HG02885 (cell line): Measurements from ENCODE around the gene GLRX5.
"Not testable (repeated sequence)": the region's sequence is repeated elsewhere in the genome, so short reads cannot be mapped to it uniquely, and the experiment has no call there.

Experiments used
- ATAC-seq: cut with Tn5 transposase; IDR thresholded peaks from one replicate; pipeline ENCODE4 v1.9.1; 2021; ENCODE audit warnings: mild to moderate bottlenecking; ENCODE audit not compliant: unreplicated experiment, poor library complexity

GLRX5 gene

GRCh38 chr14:95498622-95499353 is 36.1 kb upstream of the GLRX5 start:
- ATAC-seq, result no peak

- no peak for ATAC-seq
Measured at GRCh38 chr14:95499354-95499750, 35.5 kb upstream of the GLRX5 start.

- ATAC-seq, result no peak
Measured at GRCh38 chr14:95500201-95500681, 34.6 kb upstream of the GLRX5 start.

GRCh38 chr14:95500772-95501401 is 34.0 kb upstream of the GLRX5 start:
- ATAC-seq, result no peak

GRCh38 chr14:95502381-95502950 is 32.4 kb upstream of the GLRX5 start:
- no peak for ATAC-seq

GRCh38 chr14:95503365-95504134 is 31.3 kb upstream of the GLRX5 start:
- ATAC-seq, result peak; percentile 65

GRCh38 chr14:95504135-95505029 is 30.5 kb upstream of the GLRX5 start:
- ATAC-seq, result peak; percentile 36

GRCh38 chr14:95505030-95505589 is 29.7 kb upstream of the GLRX5 start:
- ATAC-seq, result no peak

GRCh38 chr14:95507174-95507573 is 27.7 kb upstream of the GLRX5 start:
- ATAC-seq, result no peak

- no peak for ATAC-seq
Measured at GRCh38 chr14:95507701-95508103, 27.1 kb upstream of the GLRX5 start.

- ATAC-seq, result no peak
Measured at GRCh38 chr14:95508377-95508776, 26.5 kb upstream of the GLRX5 start.

GRCh38 chr14:95509495-95509894 is 25.4 kb upstream of the GLRX5 start:
- no peak for ATAC-seq

- ATAC-seq, result not testable (repeated sequence)
Measured at GRCh38 chr14:95510344-95510743, 24.5 kb upstream of the GLRX5 start.

GRCh38 chr14:95510804-95511203 is 24.0 kb upstream of the GLRX5 start:
- no peak for ATAC-seq

- ATAC-seq, result no peak
Measured at GRCh38 chr14:95511687-95512086, 23.2 kb upstream of the GLRX5 start.

GRCh38 chr14:95513291-95513690 is 21.6 kb upstream of the GLRX5 start:
- no peak for ATAC-seq

- no peak for ATAC-seq
Measured at GRCh38 chr14:95514131-95515079, 20.4 kb upstream of the GLRX5 start.

GRCh38 chr14:95515080-95515489 is 19.8 kb upstream of the GLRX5 start:
- no peak for ATAC-seq
